Sigmoid colon (tissue), 7 donors: ENCODE results near the gene ABCC4. TPM values are rescaled to one million over a fixed set of nuclear protein-coding genes. Genes with fewer than 3 reads are reported as not detected.

Experiments used
- DNase-seq: peaks from one replicate; pipeline ENCODE4 v3.0.0-alpha.2; 2019
- H3K27ac ChIP-seq, 4 donors: fragments of 200-600 bp; sonication (generic); one replicate each; pipeline ENCODE4 v1.5.1; 2016 to 2019; ENCODE audit warnings: mild to moderate bottlenecking in 1 of 4
- H3K27me3 ChIP-seq, 3 donors: fragments of 200-600 bp; sonication (generic); one replicate each; pipeline ENCODE4 v1.5.1; 2019; ENCODE audit warnings: mild to moderate bottlenecking in 1 of 3
- H3K36me3 ChIP-seq, 4 donors: fragments of 200-600 bp; sonication (generic); one replicate each; pipeline ENCODE4 v1.5.1; 2016 to 2019
- H3K4me1 ChIP-seq, 4 donors: fragments of 200-600 bp; sonication (generic); one replicate each; pipeline ENCODE4 v1.5.1; 2017 to 2019
- H3K4me3 ChIP-seq, 4 donors: fragments of 200-600 bp; sonication (generic); one replicate each; pipeline ENCODE4 v1.5.1; 2017 to 2019; ENCODE audit warnings: mild to moderate bottlenecking in 2 of 4, moderate library complexity in 1 of 4
- H3K9me3 ChIP-seq, 4 donors: fragments of 200-600 bp in 3 of 4; sonication (generic) in 3 of 4; one replicate each; pipeline versions ENCODE4 v1.5.1 to v1.6.1; 2013 to 2019
- CTCF ChIP-seq, 4 experiments: fragments of 450-650 bp in 3 of 4; fragments of 200-600 bp in 1 of 4; IDR thresholded peaks; one replicate each; pipeline ENCODE4 v1.5.1; 2016 to 2019; ENCODE audit warnings: antibody characterized with exemption in 4 of 4, mild to moderate bottlenecking in 3 of 4, moderate library complexity in 2 of 4
- EP300 ChIP-seq, 4 donors: sonication (generic); formaldehyde crosslinking; IDR thresholded peaks; one replicate each; pipeline ENCODE4 v1.6.1; 2017; ENCODE audit warnings: antibody characterized with exemption in 4 of 4
- POLR2A ChIP-seq, 2 donors: fragments of 450-650 bp; IDR thresholded peaks; one replicate each; pipeline ENCODE4 v1.6.1; 2016; ENCODE audit warnings: antibody characterized with exemption in 2 of 2, mild to moderate bottlenecking in 2 of 2, moderate library complexity in 2 of 2
- POLR2AphosphoS5 ChIP-seq, 4 donors: sonication (generic); formaldehyde crosslinking; IDR thresholded peaks; one replicate each; pipeline ENCODE4 v1.6.1; 2017; ENCODE audit warnings: antibody characterized with exemption in 4 of 4
- WGBS, 2 donors: extraction: QIAGEN DNeasy Blood & Tissue Kit; methylation state at CpG; one replicate each; pipeline ENCODE4 v1.1.7; 2013; 5-methylcytosine and 5-hydroxymethylcytosine counted together
- intact Hi-C: fragments of 100-400 bp; cut with DNase I; formaldehyde crosslinking; loops from one replicate; pipeline ENCODE4 v1.15.1; 2023
- polyA plus RNA-seq, 3 donors: library from polyadenylated mRNA; stranded (reverse); fragments of 200-250 nt; gene quantifications; one replicate each; pipeline ENCODE4 v1.2.3, GENCODE V29; 2013
- total RNA-seq, 4 donors: library from RNA; depleted of rRNA; stranded (reverse); fragments of >200 nt; gene quantifications; one replicate each; pipeline ENCODE4 v1.1.0, GENCODE V29; 2016
- donor health status: healthy with polysubstance abuse.
- donor health status: Bipolar disorder and iron deficiency.
- donor health status: healthy.

The ABCC4 gene
- total and polyA plus RNA-seq, 7 donors = 1.2 to 56.3 (median 24.3) TPM

GRCh38 chr13:95239283-95239682 lies 62.0 kb downstream of the ABCC4 start:
- no peak for TF ChIP-seq CTCF (IDR thresholded peaks at IDR 0.05)
- no peak for TF ChIP-seq EP300 (IDR thresholded peaks at IDR 0.05)
- TF ChIP-seq POLR2AphosphoS5 (IDR thresholded peaks at IDR 0.05) = no peak
- TF ChIP-seq POLR2A (IDR thresholded peaks at IDR 0.05) = no peak
- H3K4me1 ChIP-seq = peaks cover 0 to 9% (median 0%) of the 10 kb centered on the region in 4 donors
- no peaks in the 10 kb centered on the region for H3K9me3 ChIP-seq
- H3K36me3 ChIP-seq = peaks cover 0 to 3% (median 0%) of the 10 kb centered on the region in 4 donors
- no peak overlapping the region for H3K27ac ChIP-seq
- no peaks in the 10 kb centered on the region for H3K27me3 ChIP-seq
- 50 to 68% methylated on average over 2 of the region's 2 CpGs for WGBS, 2 donors
- intact Hi-C loops = no loop called here
- no peak overlapping the region for H3K4me3 ChIP-seq
- no peak for DNase-seq

DNA sequence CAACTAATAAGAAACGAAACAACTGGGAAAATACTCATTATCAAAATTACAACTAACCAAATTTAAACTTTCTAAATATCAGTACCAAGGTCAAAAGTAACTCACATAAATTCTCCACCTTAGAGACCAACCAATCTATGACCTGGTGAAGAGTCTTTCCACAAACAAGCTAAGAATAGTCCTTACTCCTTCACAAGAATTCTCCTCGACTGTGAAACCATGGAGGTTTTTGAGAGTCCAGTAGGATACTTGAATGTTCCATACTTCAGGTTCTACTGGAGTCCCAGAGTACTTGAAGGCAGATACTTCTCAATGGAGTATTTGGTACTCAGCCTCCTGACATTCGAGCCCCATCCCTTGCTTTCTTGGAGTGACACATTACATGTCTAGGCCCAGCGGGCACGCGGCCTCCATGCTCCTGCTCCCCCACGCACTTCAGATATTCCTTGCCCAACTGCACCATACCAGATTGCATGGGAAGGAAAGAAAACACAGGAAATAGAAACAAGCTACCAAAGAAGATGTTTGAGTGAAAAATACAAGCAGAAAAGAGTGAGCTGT lies 63.9 kb downstream of the ABCC4 start:
- Histone ChIP-seq H3K4me3 (no peak overlapping the region), H3K9me3 (no peaks in the 10 kb centered on the region), H3K36me3 (peaks cover 0 to 9% (median 0%) of the 10 kb centered on the region in 4 donors), H3K27me3 (no peaks in the 10 kb centered on the region), H3K4me1 (peaks cover 0 to 9% (median 0%) of the 10 kb centered on the region in 4 donors), H3K27ac (no peak overlapping the region)
- DNase-seq = no peak
- WGBS, 2 donors = 94 to 97% methylated on average over 7 of the region's 7 CpGs
- TF ChIP-seq CTCF (IDR thresholded peaks at IDR 0.05) (no peak), POLR2A (IDR thresholded peaks at IDR 0.05) (no peak), POLR2AphosphoS5 (IDR thresholded peaks at IDR 0.05) (no peak), EP300 (IDR thresholded peaks at IDR 0.05) (no peak)
- intact Hi-C loops = no loop called here

- intact Hi-C loops = no loop called here
- 90 to 92% methylated on average over 9 of the region's 9 CpGs for WGBS, 2 donors
Measured at GRCh38 chr13:95236774-95237173, 64.5 kb downstream of the ABCC4 start.

DNA sequence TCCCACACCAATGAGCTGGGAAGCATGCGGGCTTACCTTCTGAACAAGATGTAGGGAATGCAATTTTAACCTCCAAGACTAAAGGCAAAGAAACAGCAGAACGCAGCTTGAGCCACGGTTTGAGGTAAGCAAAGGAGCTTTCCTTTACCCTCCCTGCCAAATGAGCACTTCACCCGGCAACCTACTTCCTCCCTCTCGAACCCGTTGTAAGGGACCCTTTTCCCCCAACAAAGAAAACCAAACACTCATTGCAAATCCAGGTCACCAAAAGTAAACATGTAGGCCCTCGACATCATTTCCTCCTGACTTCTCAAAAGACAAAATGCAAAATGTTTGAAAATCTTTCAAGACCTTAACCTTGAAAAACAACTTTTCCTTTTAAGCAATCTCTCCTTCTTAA lies 65.3 kb downstream of the ABCC4 start:
- TF ChIP-seq EP300 (IDR thresholded peaks at IDR 0.05) (no peak), POLR2AphosphoS5 (IDR thresholded peaks at IDR 0.05) (no peak), CTCF (IDR thresholded peaks at IDR 0.05) (no peak), POLR2A (IDR thresholded peaks at IDR 0.05) (no peak)
- peaks cover 0 to 9% (median 0%) of the 10 kb centered on the region in 4 donors for H3K4me1 ChIP-seq
- H3K36me3 ChIP-seq = peaks cover 0 to 9% (median 0%) of the 10 kb centered on the region in 4 donors
- DNase-seq = no peak
- H3K4me3 ChIP-seq = no peak overlapping the region
- no peaks in the 10 kb centered on the region for H3K9me3 ChIP-seq
- intact Hi-C loops = no loop called here
- 73 to 82% methylated on average over 7 of the region's 7 CpGs for WGBS, 2 donors
- H3K27me3 ChIP-seq = no peaks in the 10 kb centered on the region
- no peak overlapping the region for H3K27ac ChIP-seq

More at GRCh38 chr13:95236774-95237173, 64.5 kb downstream of the ABCC4 start:
- DNase-seq = no peak
- Histone ChIP-seq H3K4me3 (no peak overlapping the region), H3K4me1 (peaks cover 0 to 9% (median 0%) of the 10 kb centered on the region in 4 donors), H3K27ac (no peak overlapping the region), H3K36me3 (peaks cover 0 to 9% (median 0%) of the 10 kb centered on the region in 4 donors), H3K9me3 (no peaks in the 10 kb centered on the region), H3K27me3 (no peaks in the 10 kb centered on the region)
- TF ChIP-seq POLR2AphosphoS5 (IDR thresholded peaks at IDR 0.05) (no peak), CTCF (IDR thresholded peaks at IDR 0.05) (no peak), EP300 (IDR thresholded peaks at IDR 0.05) (no peak), POLR2A (IDR thresholded peaks at IDR 0.05) (no peak)
